GM23338 (cell line): ENCODE data around the gene ZDHHC9. TPM values are rescaled to one million over a fixed set of nuclear protein-coding genes. Genes with fewer than 3 reads are reported as not detected.

ENCODE experiments used
- ATAC-seq: fragments of 200-7000 bp; cut with Tn5 transposase; 3 replicates; pipeline ENCODE4 v1.9.1; 2020
- DNase-seq: peaks from one replicate; pipeline ENCODE4 v3.0.0-alpha.2; 2015; ENCODE audit warnings: low spot score
- H2AFZ ChIP-seq: fragments of 200-600 bp; sonication (generic); 2 replicates; pipeline ENCODE4 v1.8.0; 2016; ENCODE audit warnings: antibody characterized with exemption, mild to moderate bottlenecking, moderate library complexity
- H3F3A ChIP-seq: fragments of 200-600 bp; sonication (generic); replicated peaks from 2 replicates; pipeline ENCODE4 v1.8.0; 2017; ENCODE audit warnings: antibody characterized with exemption, mixed run types, low read depth
- H3K27ac ChIP-seq: fragments of 200-600 bp; sonication (generic); 2 replicates; pipeline ENCODE4 v1.6.1; 2016; ENCODE audit warnings: low read depth
- H3K27me3 ChIP-seq: fragments of 200-600 bp; sonication (generic); 2 replicates; pipeline ENCODE4 v1.8.0; 2016; ENCODE audit warnings: mild to moderate bottlenecking, mixed run types, moderate library complexity; ENCODE audit not compliant: insufficient read depth
- H3K36me3 ChIP-seq: fragments of 200-600 bp; sonication (generic); 2 replicates; pipeline ENCODE4 v1.8.0; 2016; ENCODE audit warnings: mild to moderate bottlenecking; ENCODE audit not compliant: insufficient read depth
- H3K4me1 ChIP-seq: fragments of 200-600 bp; sonication (generic); 2 replicates; pipeline ENCODE4 v1.8.0; 2016; ENCODE audit warnings: mild to moderate bottlenecking, moderate library complexity; ENCODE audit not compliant: insufficient read depth
- H3K4me2 ChIP-seq: fragments of 200-600 bp; sonication (generic); 2 replicates; pipeline ENCODE4 v1.7.1; 2017; ENCODE audit warnings: mixed run types
- H3K4me3 ChIP-seq: fragments of 200-600 bp; sonication (generic); 2 replicates; pipeline ENCODE4 v1.6.1; 2016; ENCODE audit warnings: mixed run types
- H3K79me2 ChIP-seq: fragments of 200-600 bp; sonication (generic); replicated peaks from 2 replicates; pipeline ENCODE4 v1.8.0; 2017; ENCODE audit warnings: mild to moderate bottlenecking; ENCODE audit not compliant: insufficient read depth
- H3K9me2 ChIP-seq: fragments of 200-600 bp; sonication (generic); 2 replicates; pipeline ENCODE4 v1.8.0; 2017; ENCODE audit not compliant: insufficient read depth
- H4K20me1 ChIP-seq: fragments of 200-600 bp; sonication (generic); replicated peaks from 2 replicates; pipeline ENCODE4 v1.8.0; 2017; ENCODE audit warnings: mild to moderate bottlenecking; ENCODE audit not compliant: insufficient read depth
- H3K27ac Mint-ChIP-seq: 2 replicates; pipeline ENCODE4 v1.8.0; 2020; ENCODE audit warnings: inconsistent platforms, mild to moderate bottlenecking, moderate library complexity, mixed read lengths
- H3K27me3 Mint-ChIP-seq: 3 replicates; pipeline ENCODE4 v1.8.0; 2022; ENCODE audit warnings: low read depth, mild to moderate bottlenecking, moderate library complexity, mixed read lengths, inconsistent platforms; ENCODE audit not compliant: insufficient read depth, poor library complexity
- H3K36me3 Mint-ChIP-seq: 3 replicates; pipeline ENCODE4 v1.8.0; 2021; ENCODE audit warnings: low read depth, mild to moderate bottlenecking, inconsistent platforms, moderate library complexity, mixed read lengths
- H3K4me1 Mint-ChIP-seq: 3 replicates; pipeline ENCODE4 v1.8.0; 2020; ENCODE audit warnings: mild to moderate bottlenecking, inconsistent platforms, mixed read lengths
- H3K4me3 Mint-ChIP-seq: 3 replicates; pipeline ENCODE4 v1.8.0; 2021; ENCODE audit warnings: moderate library complexity, mild to moderate bottlenecking, inconsistent platforms, mixed read lengths
- H3K9me3 Mint-ChIP-seq: 3 replicates; pipeline ENCODE4 v1.8.0; 2020; ENCODE audit warnings: moderate library complexity, mild to moderate bottlenecking, inconsistent platforms, mixed read lengths
- ETS1 ChIP-seq: IDR thresholded peaks from 2 replicates; pipeline ENCODE4 v1.6.1; 2016; ENCODE audit warnings: antibody characterized with exemption
- EZH2phosphoT487 ChIP-seq: fragments of 200-600 bp; sonication (generic); IDR thresholded peaks from one replicate; pipeline ENCODE4 v1.8.1; 2018; ENCODE audit warnings: antibody characterized with exemption; ENCODE audit not compliant: unreplicated experiment
- NANOG ChIP-seq: IDR thresholded peaks from 2 replicates; pipeline ENCODE4 v1.6.1; 2016; ENCODE audit warnings: antibody characterized with exemption, borderline replicate concordance
- ZNF331 ChIP-seq: fragments of 250-450 bp; sonication (Bioruptor Pico); IDR thresholded peaks from 2 replicates; pipeline ENCODE4 v1.5.0; 2020; ENCODE audit warnings: low read depth, mild to moderate bottlenecking, moderate library complexity
- ZNF462 ChIP-seq: fragments of 250-450 bp; sonication (Bioruptor Pico); IDR thresholded peaks from 2 replicates; pipeline ENCODE4 v1.5.0; 2020; ENCODE audit warnings: mild to moderate bottlenecking, moderate library complexity
- polyA plus RNA-seq: library from polyadenylated mRNA; unstranded; fragments of >200 nt; fragmentation: Nextera tagmentation; extraction: Ambion mirVana; gene quantifications from 2 replicates; pipeline ENCODE4 v1.2.1, GENCODE V29; 2016
- total RNA-seq: library from RNA; depleted of rRNA; stranded (reverse); fragments of >200 nt; shearing (Covaris generic); gene quantifications from 2 replicates; pipeline ENCODE4 v1.2.3, GENCODE V29; 2014

ZDHHC9 gene
- total and polyA plus RNA-seq, 2 experiments from 2014 or later = 14.2 to 17.6 TPM

DNA sequence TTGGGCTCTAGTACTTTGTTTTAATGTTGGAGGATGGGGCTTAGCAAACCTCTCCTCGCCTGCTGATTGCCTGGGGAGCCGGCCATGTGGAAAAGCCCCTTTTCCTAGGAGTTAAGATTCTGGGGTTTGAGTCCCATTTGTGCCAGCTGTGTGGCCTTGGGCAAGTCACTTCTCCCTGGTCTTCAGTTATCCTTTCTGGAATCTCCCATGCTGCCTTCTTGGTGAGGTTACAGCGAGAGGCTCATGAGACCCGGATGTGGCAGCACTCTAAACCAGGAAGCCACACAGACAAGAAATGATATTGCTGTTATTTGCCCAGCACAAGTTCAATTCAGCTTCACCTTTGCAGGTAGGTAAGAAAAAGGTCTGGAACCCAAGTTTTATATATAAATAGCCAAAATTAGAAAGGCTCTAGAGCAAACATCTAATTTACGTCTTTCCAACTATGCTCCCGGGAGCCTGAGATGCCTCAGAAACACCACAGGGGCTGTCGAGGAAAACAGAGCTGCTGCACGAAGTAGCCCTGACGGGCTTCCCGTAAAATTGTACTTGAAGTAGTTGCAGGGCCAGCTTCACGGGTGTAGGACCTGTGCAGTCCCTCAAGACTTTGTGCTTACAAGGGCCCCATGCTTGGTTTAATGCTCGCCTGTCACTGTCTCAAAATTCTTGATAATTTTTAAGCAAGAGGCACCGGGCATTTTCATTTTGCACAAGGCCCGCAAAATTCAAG, 72.3 kb downstream of the ZDHHC9 start:
- H3K4me2 ChIP-seq = no peak overlapping the region
- Mint-ChIP-seq H3K4me3 (no peak overlapping the region), H3K9me3 (no peaks in the 10 kb centered on the region), H3K36me3 (no peaks in the 10 kb centered on the region), H3K4me1 (peaks cover 6% of the 10 kb centered on the region; the same call in 2 of the 3 replicates), H3K27me3 (no peaks in the 10 kb centered on the region), H3K27ac (no peak overlapping the region)
- no peak overlapping the region for H2AFZ ChIP-seq
- ATAC-seq (no peak), DNase-seq (no peak)
- no peaks in the 10 kb centered on the region for H3K79me2 ChIP-seq
- H3K27me3 ChIP-seq = no peaks in the 10 kb centered on the region
- no peak overlapping the region for H3K27ac ChIP-seq
- H3K4me3 ChIP-seq = no peak overlapping the region
- no peaks in the 10 kb centered on the region for H3F3A ChIP-seq
- no peaks in the 10 kb centered on the region for H3K36me3 ChIP-seq
- H3K4me1 ChIP-seq = no peaks in the 10 kb centered on the region
- H4K20me1 ChIP-seq = no peaks in the 10 kb centered on the region
- TF ChIP-seq ZNF462 (CRISPR knock-in tag) (no peak), NANOG (no peak), ETS1 (no peak), EZH2phosphoT487 (no peak), ZNF331 (CRISPR knock-in tag) (no peak)
- H3K9me2 ChIP-seq = no peaks in the 10 kb centered on the region
